Endodermal cell (in vitro differentiated cells): ENCODE results near the gene ARHGAP8. TPM values are rescaled to one million over a fixed set of nuclear protein-coding genes. Genes with fewer than 3 reads are reported as not detected.

Experiments used
- DNase-seq: peaks from one replicate; pipeline ENCODE4 v3.0.0-alpha.2; 2017
- H3K27ac ChIP-seq: 2 replicates; pipeline ENCODE4 v1.5.1; 2013; ENCODE audit warnings: mild to moderate bottlenecking, low read depth, low read length, moderate library complexity
- H3K27me3 ChIP-seq: 2 replicates; pipeline ENCODE4 v1.6.1; 2013; ENCODE audit warnings: mild to moderate bottlenecking, low read length, moderate library complexity; ENCODE audit not compliant: insufficient read depth, control insufficient read depth, poor library complexity, severe bottlenecking
- H3K36me3 ChIP-seq: 2 replicates; pipeline ENCODE4 v1.7.0; 2013; ENCODE audit warnings: mild to moderate bottlenecking, low read length, moderate library complexity; ENCODE audit not compliant: control insufficient read depth, insufficient read depth
- H3K4me1 ChIP-seq: one replicate; pipeline ENCODE4 v1.7.0; 2013; ENCODE audit warnings: low read length; ENCODE audit not compliant: control insufficient read depth, insufficient read depth
- H3K4me3 ChIP-seq: 2 replicates; pipeline ENCODE4 v1.5.1; 2013; ENCODE audit warnings: mild to moderate bottlenecking, low read length, moderate library complexity
- H3K9ac ChIP-seq: 2 replicates; pipeline ENCODE4 v1.6.1; 2013; ENCODE audit warnings: mild to moderate bottlenecking, low read length, moderate library complexity; ENCODE audit not compliant: poor library complexity, severe bottlenecking; ENCODE audit errors: extremely low read depth
- H3K9me3 ChIP-seq: 2 replicates; pipeline ENCODE4 v1.6.1; 2013; ENCODE audit warnings: mild to moderate bottlenecking, low read length, moderate library complexity; ENCODE audit not compliant: control insufficient read depth
- H3K27ac Mint-ChIP-seq: 2 replicates; pipeline ENCODE4 v1.8.0; 2020; ENCODE audit warnings: mixed read lengths
- H3K27me3 Mint-ChIP-seq: 2 replicates; pipeline ENCODE4 v1.8.0; 2021; ENCODE audit warnings: mild to moderate bottlenecking, mixed read lengths; ENCODE audit not compliant: insufficient read depth
- H3K36me3 Mint-ChIP-seq: 2 replicates; pipeline ENCODE4 v1.8.0; 2020; ENCODE audit warnings: low read depth, mixed read lengths
- H3K4me1 Mint-ChIP-seq: 2 replicates; pipeline ENCODE4 v1.8.0; 2020; ENCODE audit warnings: mixed read lengths
- H3K4me3 Mint-ChIP-seq: 2 replicates; pipeline ENCODE4 v1.8.0; 2020; ENCODE audit warnings: mild to moderate bottlenecking, moderate library complexity, mixed read lengths
- H3K9me3 Mint-ChIP-seq: 2 replicates; pipeline ENCODE4 v1.8.0; 2020; ENCODE audit warnings: mild to moderate bottlenecking, mixed read lengths
- WGBS, 2 experiments: methylation state at CpG; one replicate each; pipeline versions ENCODE4 v1.1.5 to v1.1.7; 2013; ENCODE audit warnings: missing lambda C conversion rate in 2 of 2, mixed read lengths in 1 of 2; ENCODE audit not compliant: insufficient coverage in 1 of 2, insufficient read length in 1 of 2; 5-methylcytosine and 5-hydroxymethylcytosine counted together
- total RNA-seq, 2 donors: library from RNA; stranded (reverse); fragmentation: NEBNext Ultra II Directional in 1 of 2; extraction: Animal tissue kit (Norgen Biotek cat#: 25700) in 1 of 2; gene quantifications; 2 replicates in 1 of 2; 3 replicates in 1 of 2; pipeline ENCODE4 v1.2.1, GENCODE V29; 2021
- TF ChIP-seq, protein P1 (sequence below): fragments of 200-600 bp; sonication (generic); conservative IDR thresholded peaks from 2 replicates; pipeline ENCODE4 v1.5.0; 2021; ENCODE audit warnings: antibody characterized with exemption, mild to moderate bottlenecking

ARHGAP8 gene
- total RNA-seq, 2 donors from 2014 or later = 45.2 to 51.3 TPM

DNA sequence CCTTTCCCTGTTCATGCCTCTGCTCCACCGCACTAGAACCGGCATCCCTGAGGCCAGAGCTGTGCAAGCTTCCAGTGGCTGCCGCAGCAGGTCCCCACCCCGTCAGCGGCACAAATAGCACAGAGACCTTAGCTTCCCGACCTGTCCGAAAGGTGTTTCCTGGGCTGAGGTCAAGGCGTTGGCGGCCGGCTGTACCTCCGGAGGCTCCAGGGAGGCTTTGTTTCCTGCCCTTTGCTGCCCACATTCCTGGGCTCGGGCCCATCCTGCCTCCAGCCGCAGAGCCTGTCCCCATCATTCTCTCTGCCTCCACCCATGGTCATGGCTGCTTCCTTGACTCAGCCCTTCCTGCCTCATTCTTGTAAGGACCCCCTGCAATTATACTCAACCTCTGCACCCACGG is 31.2 kb downstream of the ARHGAP8 start:
- H3K27ac ChIP-seq = no peak overlapping the region
- peaks cover 8% of the 10 kb centered on the region for H3K4me1 Mint-ChIP-seq
- H3K9me3 ChIP-seq = no peaks in the 10 kb centered on the region
- H3K36me3 Mint-ChIP-seq = peaks cover 27% of the 10 kb centered on the region
- H3K27me3 Mint-ChIP-seq = no peaks in the 10 kb centered on the region
- H3K4me3 ChIP-seq = no peak overlapping the region
- no peaks in the 10 kb centered on the region for H3K4me1 ChIP-seq
- no peaks in the 10 kb centered on the region for H3K27me3 ChIP-seq
- peaks cover 2% of the 10 kb centered on the region for H3K9me3 Mint-ChIP-seq
- no peak for DNase-seq
- H3K4me3 Mint-ChIP-seq = no peak overlapping the region
- TF ChIP-seq, protein P1, sequence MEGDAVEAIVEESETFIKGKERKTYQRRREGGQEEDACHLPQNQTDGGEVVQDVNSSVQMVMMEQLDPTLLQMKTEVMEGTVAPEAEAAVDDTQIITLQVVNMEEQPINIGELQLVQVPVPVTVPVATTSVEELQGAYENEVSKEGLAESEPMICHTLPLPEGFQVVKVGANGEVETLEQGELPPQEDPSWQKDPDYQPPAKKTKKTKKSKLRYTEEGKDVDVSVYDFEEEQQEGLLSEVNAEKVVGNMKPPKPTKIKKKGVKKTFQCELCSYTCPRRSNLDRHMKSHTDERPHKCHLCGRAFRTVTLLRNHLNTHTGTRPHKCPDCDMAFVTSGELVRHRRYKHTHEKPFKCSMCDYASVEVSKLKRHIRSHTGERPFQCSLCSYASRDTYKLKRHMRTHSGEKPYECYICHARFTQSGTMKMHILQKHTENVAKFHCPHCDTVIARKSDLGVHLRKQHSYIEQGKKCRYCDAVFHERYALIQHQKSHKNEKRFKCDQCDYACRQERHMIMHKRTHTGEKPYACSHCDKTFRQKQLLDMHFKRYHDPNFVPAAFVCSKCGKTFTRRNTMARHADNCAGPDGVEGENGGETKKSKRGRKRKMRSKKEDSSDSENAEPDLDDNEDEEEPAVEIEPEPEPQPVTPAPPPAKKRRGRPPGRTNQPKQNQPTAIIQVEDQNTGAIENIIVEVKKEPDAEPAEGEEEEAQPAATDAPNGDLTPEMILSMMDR = no peak
- H3K9ac ChIP-seq = no peak overlapping the region
- WGBS, 2 experiments = 58 to 74% methylated on average over 8 to 14 of the region's 14 CpGs
- peak overlapping the region; percentile 24 for H3K27ac Mint-ChIP-seq
- H3K36me3 ChIP-seq = peaks cover 3% of the 10 kb centered on the region

DNA sequence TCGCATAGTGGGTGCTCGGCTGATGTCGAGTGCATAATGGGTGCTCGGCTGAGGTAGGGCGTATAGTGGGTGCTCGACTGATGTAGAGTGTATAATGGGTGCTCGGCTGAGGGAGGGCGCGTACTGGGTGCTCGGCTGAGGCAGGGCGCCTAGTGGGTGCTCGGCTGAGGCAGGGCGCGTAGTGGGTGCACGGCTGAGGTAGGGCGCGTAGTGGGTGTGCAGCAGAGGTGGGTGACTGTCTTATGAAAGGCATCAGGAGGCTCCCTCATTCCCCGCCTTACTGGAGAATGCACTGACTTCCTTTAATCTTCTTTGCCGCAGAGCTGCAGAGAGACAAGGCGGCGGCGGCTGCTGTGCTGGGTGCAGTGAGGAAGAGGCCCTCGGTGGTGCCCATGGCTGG is 33.8 kb downstream of the ARHGAP8 start:
- peaks cover 44% of the 10 kb centered on the region for H3K36me3 Mint-ChIP-seq
- H3K9me3 Mint-ChIP-seq = peaks cover 2% of the 10 kb centered on the region
- peaks cover 8% of the 10 kb centered on the region for H3K4me1 Mint-ChIP-seq
- H3K27ac ChIP-seq = no peak overlapping the region
- TF ChIP-seq, protein P1 = no peak
- no peak overlapping the region for H3K27ac Mint-ChIP-seq
- H3K9ac ChIP-seq = no peak overlapping the region
- H3K36me3 ChIP-seq = peaks cover 3% of the 10 kb centered on the region
- no peaks in the 10 kb centered on the region for H3K27me3 ChIP-seq
- 95% methylated on average over 14 to 23 of the region's 23 CpGs for WGBS, 2 experiments
- no peak for DNase-seq
- H3K9me3 ChIP-seq = no peaks in the 10 kb centered on the region
- no peaks in the 10 kb centered on the region for H3K27me3 Mint-ChIP-seq
- no peak overlapping the region for H3K4me3 ChIP-seq
- no peaks in the 10 kb centered on the region for H3K4me1 ChIP-seq
- no peak overlapping the region for H3K4me3 Mint-ChIP-seq

- no peak for DNase-seq
- Histone ChIP-seq H3K4me3 (no peak overlapping the region), H3K27me3 (no peaks in the 10 kb centered on the region), H3K9ac (no peak overlapping the region), H3K36me3 (peaks cover 3% of the 10 kb centered on the region), H3K27ac (no peak overlapping the region), H3K9me3 (no peaks in the 10 kb centered on the region), H3K4me1 (no peaks in the 10 kb centered on the region)
- 92 to 97% methylated on average over 4 to 7 of the region's 7 CpGs for WGBS, 2 experiments
- TF ChIP-seq, protein P1 = no peak
- Mint-ChIP-seq H3K36me3 (peaks cover 48% of the 10 kb centered on the region), H3K27me3 (no peaks in the 10 kb centered on the region), H3K4me3 (no peak overlapping the region), H3K9me3 (peaks cover 2% of the 10 kb centered on the region), H3K4me1 (peaks cover 8% of the 10 kb centered on the region), H3K27ac (no peak overlapping the region)
Measured at GRCh38 chr22:44786610-44787009, 34.2 kb downstream of the ARHGAP8 start.
